Small intestine (tissue), 7 donors: ENCODE data around the gene SLC37A3. TPM values are rescaled to one million over a fixed set of nuclear protein-coding genes. Genes with fewer than 3 reads are reported as not detected.
"Not testable (repeated sequence)": the region's sequence is repeated elsewhere in the genome, so short reads cannot be mapped to it uniquely, and the experiment has no call there.

Experiments used
- DNase-seq, 2 donors: peaks; one replicate each; pipeline versions ENCODE4 v3.0.0 to v3.0.0-alpha.2; 2013
- FAIRE-seq: peaks from 2 replicates; lab custom pipeline; 2012; peaks lifted over from hg19 to GRCh38; lab: Jason Lieb, UNC
- H3K27ac ChIP-seq, 3 donors: one replicate each; pipeline ENCODE4 v1.5.1; 2013; ENCODE audit warnings: low read length in 2 of 3, mild to moderate bottlenecking in 2 of 3, control low read depth in 1 of 3, inconsistent platforms in 1 of 3, low read depth in 1 of 3, moderate library complexity in 1 of 3
- H3K27me3 ChIP-seq, 3 donors: one replicate each; pipeline ENCODE4 v1.6.1; 2013; ENCODE audit warnings: low read length in 3 of 3, inconsistent platforms in 1 of 3; ENCODE audit not compliant: control insufficient read depth in 3 of 3, insufficient read depth in 3 of 3
- H3K36me3 ChIP-seq, 3 donors: one replicate each; pipeline ENCODE4 v1.6.1; 2013; ENCODE audit warnings: low read length in 3 of 3, inconsistent platforms in 1 of 3, low read depth in 1 of 3, mild to moderate bottlenecking in 1 of 3, moderate library complexity in 1 of 3; ENCODE audit not compliant: control insufficient read depth in 3 of 3, insufficient read depth in 2 of 3
- H3K4me1 ChIP-seq, 3 donors: one replicate each; pipeline ENCODE4 v1.6.1; 2013; ENCODE audit warnings: low read length in 2 of 3, inconsistent platforms in 1 of 3, low read depth in 1 of 3, mild to moderate bottlenecking in 1 of 3, moderate library complexity in 1 of 3; ENCODE audit not compliant: control insufficient read depth in 3 of 3, insufficient read depth in 2 of 3
- H3K4me3 ChIP-seq, 3 donors: one replicate each; pipeline ENCODE4 v1.5.1; 2013; ENCODE audit warnings: low read length in 3 of 3, control low read depth in 1 of 3, inconsistent platforms in 1 of 3, low read depth in 1 of 3, mild to moderate bottlenecking in 1 of 3, moderate library complexity in 1 of 3
- H3K9me3 ChIP-seq, 2 donors: one replicate each; pipeline ENCODE4 v1.6.1; 2013; ENCODE audit warnings: low read depth in 1 of 2, low read length in 1 of 2; ENCODE audit not compliant: control insufficient read depth in 2 of 2, insufficient read depth in 1 of 2
- WGBS, 3 donors: extraction: QIAGEN DNeasy Blood & Tissue Kit; methylation state at CpG; one replicate each; pipeline ENCODE4 v1.1.7; 2013; 5-methylcytosine and 5-hydroxymethylcytosine counted together
- polyA plus RNA-seq, 4 donors: library from polyadenylated mRNA; stranded (reverse) in 3 of 4; unstranded in 1 of 4; fragments of 200-250 nt in 3 of 4; fragments of 120-200 nt in 1 of 4; gene quantifications; one replicate each; pipeline versions ENCODE4 v1.2.1 to v1.2.3, GENCODE V29; 2013
- donor health status: healthy with polysubstance abuse.
- donor health status: control.
- donor health status: control.
- donor health status: Bipolar disorder and iron deficiency.
- donor health status: healthy.

SLC37A3 gene
- polyA plus RNA-seq, 4 donors, result 14.1 to 31.9 (median 17.8) TPM

DNA sequence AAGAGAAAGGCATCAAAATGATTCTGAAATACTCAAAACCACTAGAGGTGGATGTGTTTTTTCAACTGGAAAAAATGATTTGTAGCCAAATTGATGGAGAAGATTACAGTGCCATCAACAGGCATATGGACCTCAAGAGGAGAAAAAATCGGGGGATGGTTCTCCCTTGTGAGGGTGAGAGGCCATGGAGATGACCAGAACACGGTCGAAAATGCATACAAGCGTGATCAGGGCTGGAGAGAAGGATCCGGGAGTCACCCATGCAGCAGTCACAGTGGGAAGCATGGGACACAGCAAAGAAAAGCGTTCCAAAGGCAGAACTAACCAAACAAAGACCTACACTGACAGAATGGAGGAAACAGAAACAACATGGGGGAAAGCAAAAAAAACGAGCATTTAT lies 80.3 kb downstream of the SLC37A3 start:
- Histone ChIP-seq H3K4me3 (no peak overlapping the region), H3K36me3 (no peaks in the 10 kb centered on the region), H3K4me1 (peaks cover 3 to 11% (median 5%) of the 10 kb centered on the region in 3 donors), H3K27ac (no peak overlapping the region), H3K27me3 (no peaks in the 10 kb centered on the region), H3K9me3 (peaks cover 0 to 1% of the 10 kb centered on the region in 2 donors)
- DNase-seq (no peak), FAIRE-seq (no peak)
- WGBS, 3 donors, result 91 to 94% (median 93%) methylated on average over 7 of the region's 7 CpGs

GRCh38 chr7:140317597-140317996 lies 80.7 kb downstream of the SLC37A3 start:
- Histone ChIP-seq H3K4me3 (no peak overlapping the region), H3K36me3 (no peaks in the 10 kb centered on the region), H3K27ac (no peak overlapping the region), H3K27me3 (no peaks in the 10 kb centered on the region), H3K9me3 (peaks cover 0 to 4% of the 10 kb centered on the region in 2 donors), H3K4me1 (peaks cover 3 to 11% (median 5%) of the 10 kb centered on the region in 3 donors)
- 83 to 93% (median 88%) methylated on average over 4 of the region's 4 CpGs for whole genome bisulfite sequencing, 3 donors
- DNase-seq (no peak), FAIRE-seq (no peak)

GRCh38 chr7:140316165-140316661 lies 82.1 kb downstream of the SLC37A3 start:
- WGBS, 3 donors, result 10 to 20% (median 15%) methylated on average over 7 of the region's 7 CpGs
- Histone ChIP-seq H3K4me1 (peaks cover 3 to 11% (median 5%) of the 10 kb centered on the region in 3 donors), H3K4me3 (no peak overlapping the region), H3K27me3 (no peaks in the 10 kb centered on the region), H3K36me3 (no peaks in the 10 kb centered on the region), H3K27ac (peak overlapping the region; percentile 43 to 88 (median 62)), H3K9me3 (peaks cover 0 to 8% of the 10 kb centered on the region in 2 donors)
- DNase-seq (peak; percentile 74 to 91), FAIRE-seq (no peak)

GRCh38 chr7:140315498-140316164 lies 82.7 kb downstream of the SLC37A3 start:
- Histone ChIP-seq H3K27me3 (no peaks in the 10 kb centered on the region), H3K4me1 (peaks cover 3 to 11% (median 5%) of the 10 kb centered on the region in 3 donors), H3K9me3 (peaks cover 0 to 8% of the 10 kb centered on the region in 2 donors), H3K27ac (peak overlapping the region in 2 of 3 donors; percentile 62 to 88), H3K4me3 (no peak overlapping the region), H3K36me3 (no peaks in the 10 kb centered on the region)
- no peak for DNase-seq
- no peak for FAIRE-seq
- 61 to 71% (median 64%) methylated on average over 15 of the region's 15 CpGs for WGBS, 3 donors

GRCh38 chr7:140314573-140315480 lies 83.5 kb downstream of the SLC37A3 start:
- H3K27me3 ChIP-seq, result no peaks in the 10 kb centered on the region
- WGBS, 3 donors, result 85% methylated on average over 21 of the region's 21 CpGs
- H3K36me3 ChIP-seq, result no peaks in the 10 kb centered on the region
- FAIRE-seq (no peak), DNase-seq (no peak)
- H3K27ac ChIP-seq, result no peak overlapping the region
- peaks cover 3 to 11% (median 5%) of the 10 kb centered on the region in 3 donors for H3K4me1 ChIP-seq
- H3K9me3 ChIP-seq, result peaks cover 0 to 8% of the 10 kb centered on the region in 2 donors
- no peak overlapping the region for H3K4me3 ChIP-seq

DNA sequence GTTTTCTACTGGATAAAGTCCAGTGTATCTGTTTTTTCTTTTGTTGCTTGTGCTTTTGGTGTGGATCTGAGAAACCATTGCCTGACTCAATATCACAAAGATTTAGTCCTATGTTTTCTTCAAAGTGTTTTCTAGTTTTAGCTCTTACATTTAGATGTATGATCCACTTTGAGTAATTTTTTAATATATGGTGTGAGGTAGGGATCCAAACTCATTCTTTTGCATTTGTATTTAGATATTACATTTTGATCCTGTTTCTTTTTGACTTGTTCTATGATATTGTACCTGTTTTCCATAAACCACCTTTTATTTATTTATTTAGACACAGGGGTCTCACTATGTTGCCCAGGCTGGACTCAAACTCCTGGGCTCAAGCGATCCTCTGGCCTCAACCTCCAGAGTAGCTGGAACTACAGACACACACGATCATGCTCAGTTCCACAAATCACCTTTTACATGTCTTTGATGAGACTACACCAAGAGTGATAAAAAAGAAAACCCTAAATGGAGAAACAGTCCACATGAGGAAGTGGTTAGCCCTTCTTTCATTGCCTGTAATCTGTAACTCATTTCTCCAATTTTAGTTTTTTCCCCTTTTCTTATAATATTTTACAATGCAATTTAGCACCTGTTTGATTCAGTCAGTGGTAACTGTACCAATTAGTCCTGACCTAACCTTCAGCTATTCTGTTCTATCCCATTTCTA lies 86.0 kb downstream of the SLC37A3 start:
- Histone ChIP-seq H3K4me3 (no peak overlapping the region), H3K36me3 (no peaks in the 10 kb centered on the region), H3K9me3 (peaks cover 0 to 8% of the 10 kb centered on the region in 2 donors), H3K27ac (no peak overlapping the region), H3K27me3 (no peaks in the 10 kb centered on the region), H3K4me1 (peaks cover 4 to 15% (median 9%) of the 10 kb centered on the region in 3 donors)
- 79 to 93% (median 83%) methylated on average over 2 of the region's 2 CpGs for WGBS, 3 donors
- FAIRE-seq (no peak), DNase-seq (no peak)

DNA sequence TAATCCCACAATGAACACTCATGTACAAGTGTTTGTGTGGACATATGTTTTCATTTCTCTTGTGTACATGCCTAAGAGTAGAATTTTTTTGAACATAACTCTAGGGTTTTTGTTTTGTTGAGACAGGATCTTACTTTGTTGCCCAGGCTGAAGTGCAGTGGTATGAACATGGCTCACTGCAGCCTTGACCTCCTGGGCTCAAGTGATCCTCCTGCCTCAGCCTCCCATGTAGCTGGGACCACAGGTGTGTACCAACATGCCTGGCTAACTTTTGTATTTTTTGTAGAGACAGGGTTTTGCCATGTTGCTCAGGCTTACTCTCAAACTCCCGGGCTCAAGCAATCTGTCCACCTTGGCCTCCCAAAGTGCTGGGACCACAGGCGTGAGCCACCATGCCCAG lies 87.2 kb downstream of the SLC37A3 start:
- WGBS, 3 donors, result 96 to 100% (median 97%) methylated on average over 2 of the region's 2 CpGs
- not testable (repeated sequence) for H3K4me3 ChIP-seq, H3K27me3 ChIP-seq, H3K9me3 ChIP-seq, H3K36me3 ChIP-seq, FAIRE-seq, DNase-seq, H3K27ac ChIP-seq, H3K4me1 ChIP-seq
